Smooth muscle cell (in vitro differentiated cells): Measurements from ENCODE around the gene XPR1. TPM values are rescaled to one million over a fixed set of nuclear protein-coding genes. Genes with fewer than 3 reads are reported as not detected.

ENCODE experiments used
- DNase-seq: peaks from one replicate; lab custom pipeline; 2025; ENCODE audit not compliant: unreplicated experiment; lab: John Stamatoyannopoulos, UW
- H2AFZ ChIP-seq: fragments of 200-600 bp; sonication (generic); 2 replicates; pipeline ENCODE4 v1.6.0; 2016; ENCODE audit warnings: antibody characterized with exemption, low read depth, mild to moderate bottlenecking
- H3F3A ChIP-seq: fragments of 200-600 bp; sonication (generic); 2 replicates; pipeline ENCODE4 v1.6.0; 2017; ENCODE audit warnings: antibody characterized with exemption, low read depth
- H3K27ac ChIP-seq: fragments of 200-600 bp; sonication (generic); 2 replicates; pipeline ENCODE4 v1.5.1; 2016; ENCODE audit warnings: low read depth, mild to moderate bottlenecking
- H3K27me3 ChIP-seq: fragments of 200-600 bp; sonication (generic); 2 replicates; pipeline ENCODE4 v1.6.1; 2016; ENCODE audit warnings: low read depth, mild to moderate bottlenecking
- H3K36me3 ChIP-seq: fragments of 200-600 bp; sonication (generic); 2 replicates; pipeline ENCODE4 v1.5.1; 2016; ENCODE audit warnings: low read depth
- H3K4me1 ChIP-seq: fragments of 200-600 bp; sonication (generic); 2 replicates; pipeline ENCODE4 v1.5.1; 2016; ENCODE audit warnings: low read depth
- H3K4me2 ChIP-seq: fragments of 200-600 bp; sonication (generic); 2 replicates; pipeline ENCODE4 v1.6.0; 2016; ENCODE audit warnings: mild to moderate bottlenecking
- H3K4me3 ChIP-seq: fragments of 200-600 bp; sonication (generic); 2 replicates; pipeline ENCODE4 v1.5.1; 2016; ENCODE audit warnings: mild to moderate bottlenecking
- H3K79me2 ChIP-seq: fragments of 200-600 bp; sonication (generic); 2 replicates; pipeline ENCODE4 v1.6.0; 2016; ENCODE audit warnings: low read depth, mild to moderate bottlenecking
- H3K9ac ChIP-seq: fragments of 200-600 bp; sonication (generic); 2 replicates; pipeline ENCODE4 v1.6.0; 2016; ENCODE audit warnings: low read depth
- H3K9me3 ChIP-seq: fragments of 200-600 bp; sonication (generic); replicated peaks from 2 replicates; pipeline ENCODE4 v1.5.1; 2016; ENCODE audit warnings: low read depth
- H4K20me1 ChIP-seq: fragments of 200-600 bp; sonication (generic); 2 replicates; pipeline ENCODE4 v1.6.0; 2016; ENCODE audit warnings: low read depth
- CTCF ChIP-seq: fragments of 200-600 bp; sonication (generic); IDR thresholded peaks from 2 replicates; pipeline ENCODE4 v1.5.1; 2017; ENCODE audit warnings: borderline replicate concordance, mild to moderate bottlenecking, antibody characterized with exemption; ENCODE audit not compliant: insufficient read depth, poor library complexity, severe bottlenecking
- WGBS: methylation state at CpG from one replicate; pipeline ENCODE4 v1.1.7; 2016; ENCODE audit warnings: low lambda C conversion rate; 5-methylcytosine and 5-hydroxymethylcytosine counted together
- polyA plus RNA-seq: library from polyadenylated mRNA; unstranded; fragments of >200 nt; fragmentation: Nextera tagmentation; extraction: Ambion mirVana; gene quantifications from 2 replicates; pipeline ENCODE4 v1.2.1, GENCODE V29; 2016
- total RNA-seq: library from RNA; depleted of rRNA; stranded (reverse); fragments of >200 nt; gene quantifications from 2 replicates; pipeline ENCODE4 v1.2.3, GENCODE V29; 2014

The XPR1 gene
- total and polyA plus RNA-seq, 2 experiments from 2014 or later, result 9.5 to 27.6 TPM

- Histone ChIP-seq H3K9ac (no peak overlapping the region), H3K36me3 (no peaks in the 10 kb centered on the region), H4K20me1 (no peaks in the 10 kb centered on the region), H3K4me3 (no peak overlapping the region), H3K27ac (no peak overlapping the region), H3K79me2 (no peaks in the 10 kb centered on the region), H2AFZ (no peak overlapping the region), H3K9me3 (no peaks in the 10 kb centered on the region), H3K27me3 (no peaks in the 10 kb centered on the region), H3F3A (no peaks in the 10 kb centered on the region), H3K4me1 (no peaks in the 10 kb centered on the region), H3K4me2 (no peak overlapping the region)
- DNase-seq, result no peak
- no peak for TF ChIP-seq CTCF
- WGBS, result 90% methylated on average over 3 of the region's 3 CpGs
These were observed 160.0 kb downstream of the XPR1 start for GRCh38 chr1:180791806-180792205.

- WGBS, result 85% methylated on average over 2 of the region's 2 CpGs
- Histone ChIP-seq H3K36me3 (no peaks in the 10 kb centered on the region), H3K9me3 (no peaks in the 10 kb centered on the region), H3K4me3 (no peak overlapping the region), H3K79me2 (no peaks in the 10 kb centered on the region), H3K4me2 (no peak overlapping the region), H3K4me1 (no peaks in the 10 kb centered on the region), H4K20me1 (no peaks in the 10 kb centered on the region), H3K27me3 (no peaks in the 10 kb centered on the region), H3K27ac (no peak overlapping the region), H3F3A (no peaks in the 10 kb centered on the region), H2AFZ (no peak overlapping the region), H3K9ac (no peak overlapping the region)
- no peak for DNase-seq
- no peak for TF ChIP-seq CTCF
These were observed 161.6 kb downstream of the XPR1 start for GRCh38 chr1:180793451-180793850.

GRCh38 chr1:180796897-180797640, 165.2 kb downstream of the XPR1 start:
- no peaks in the 10 kb centered on the region for H3K9me3 ChIP-seq
- no peaks in the 10 kb centered on the region for H3K79me2 ChIP-seq
- no peak for DNase-seq
- H3K4me3 ChIP-seq, result no peak overlapping the region
- no peak overlapping the region for H2AFZ ChIP-seq
- WGBS, result 81% methylated on average over 1 of the region's 1 CpG
- H3F3A ChIP-seq, result no peaks in the 10 kb centered on the region
- no peak overlapping the region for H3K9ac ChIP-seq
- no peak overlapping the region for H3K4me2 ChIP-seq
- H3K36me3 ChIP-seq, result no peaks in the 10 kb centered on the region
- no peaks in the 10 kb centered on the region for H4K20me1 ChIP-seq
- H3K27ac ChIP-seq, result no peak overlapping the region
- H3K27me3 ChIP-seq, result no peaks in the 10 kb centered on the region
- no peak for TF ChIP-seq CTCF
- H3K4me1 ChIP-seq, result no peaks in the 10 kb centered on the region

- Histone ChIP-seq H3F3A (no peaks in the 10 kb centered on the region), H3K4me1 (no peaks in the 10 kb centered on the region), H3K79me2 (no peaks in the 10 kb centered on the region), H3K36me3 (no peaks in the 10 kb centered on the region), H3K27ac (no peak overlapping the region), H3K9me3 (no peaks in the 10 kb centered on the region), H4K20me1 (no peaks in the 10 kb centered on the region), H3K9ac (no peak overlapping the region), H3K4me3 (no peak overlapping the region), H3K4me2 (no peak overlapping the region), H2AFZ (no peak overlapping the region), H3K27me3 (no peaks in the 10 kb centered on the region)
- TF ChIP-seq CTCF, result no peak
- WGBS, result 81% methylated on average over 1 of the region's 1 CpG
- DNase-seq, result no peak
These were observed 169.1 kb downstream of the XPR1 start for GRCh38 chr1:180800945-180801344.
